MM.1S (cell line): ENCODE data around the gene SLC29A1.

ENCODE experiments used
- CTCF ChIP-seq: fragments of 300-600 bp; sonication (generic); IDR thresholded peaks from 2 replicates; pipeline ENCODE4 v1.5.1; 2016; ENCODE audit warnings: antibody characterized with exemption, low read length, mixed read lengths
- EZH2 ChIP-seq: fragments of 300-600 bp; sonication (generic); optimal IDR thresholded peaks from 2 replicates; pipeline ENCODE3; 2017; ENCODE audit warnings: low read depth, mild to moderate bottlenecking, antibody characterized with exemption, low read length, mixed read lengths

- TF ChIP-seq CTCF, result no peak
- TF ChIP-seq EZH2, result no peak
Measured at GRCh38 chr6:44180406-44180805, 43.0 kb upstream of the SLC29A1 start.
